ENCODE data around the gene AP3M1.

DNA sequence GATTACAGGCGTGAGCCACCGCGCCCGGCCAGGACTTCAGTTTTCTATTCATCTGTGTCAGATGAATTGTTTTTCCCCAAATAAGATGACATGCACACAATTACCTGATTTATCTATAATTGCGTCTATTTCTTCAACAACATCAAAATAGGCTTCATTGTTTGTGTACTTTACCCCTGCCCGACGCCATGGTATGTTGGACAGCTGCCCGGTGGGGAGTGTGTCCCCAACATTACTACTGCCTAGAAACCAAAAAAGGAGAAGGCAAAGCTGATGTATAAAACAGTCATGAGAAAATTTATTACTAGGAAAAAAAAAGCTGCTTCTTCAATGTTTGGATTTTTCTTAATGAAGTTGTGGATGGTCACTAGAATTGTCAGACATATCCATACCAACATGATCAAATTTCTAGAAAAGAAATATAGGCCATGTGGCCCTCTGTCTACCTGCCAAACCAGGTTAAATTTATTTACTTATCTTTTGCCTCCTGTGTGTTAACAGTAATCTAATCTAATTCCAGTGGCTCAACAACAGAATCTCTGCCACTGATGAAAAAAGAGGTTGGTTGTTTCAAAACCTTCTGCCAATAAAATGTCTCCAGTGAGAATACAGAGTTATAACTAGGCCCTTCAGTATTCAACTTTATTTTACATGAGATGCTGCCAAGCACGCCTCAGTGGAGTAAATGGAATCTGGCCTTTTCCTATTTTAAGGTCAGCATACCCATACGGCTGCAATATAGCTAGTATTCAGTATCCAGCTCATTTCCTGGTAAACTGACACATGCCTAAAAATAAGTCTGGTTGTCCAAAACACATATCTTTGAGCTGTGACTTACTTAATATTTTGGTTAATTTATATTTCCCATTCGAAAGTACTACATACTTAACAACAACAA lies 16.5 kb downstream of the AP3M1 start:
- TF ChIP-seq, protein P1, sequence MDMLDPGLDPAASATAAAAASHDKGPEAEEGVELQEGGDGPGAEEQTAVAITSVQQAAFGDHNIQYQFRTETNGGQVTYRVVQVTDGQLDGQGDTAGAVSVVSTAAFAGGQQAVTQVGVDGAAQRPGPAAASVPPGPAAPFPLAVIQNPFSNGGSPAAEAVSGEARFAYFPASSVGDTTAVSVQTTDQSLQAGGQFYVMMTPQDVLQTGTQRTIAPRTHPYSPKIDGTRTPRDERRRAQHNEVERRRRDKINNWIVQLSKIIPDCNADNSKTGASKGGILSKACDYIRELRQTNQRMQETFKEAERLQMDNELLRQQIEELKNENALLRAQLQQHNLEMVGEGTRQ (IDR thresholded peaks at IDR 0.05; ENCODE audit: borderline replicate concordance, low read depth, low read length): no peak
- TF ChIP-seq EZH2phosphoT487 (IDR thresholded peaks at IDR 0.05; ENCODE audit: borderline replicate concordance, low read depth) (no peak), EP300 (IDR thresholded peaks at IDR 0.05; ENCODE audit: borderline replicate concordance in 1 of 2, low read depth in 1 of 2, low read length in 1 of 2) (no peak), CHD2 (IDR thresholded peaks at IDR 0.05; ENCODE audit: low read length, partially characterized antibody) (no peak), TAF1 (IDR thresholded peaks at IDR 0.05; ENCODE audit: borderline replicate concordance, low read depth, low read length) (no peak), GATA2 (CRISPR knock-in tag; IDR thresholded peaks at IDR 0.05) (no peak), MXI1 (IDR thresholded peaks at IDR 0.05; ENCODE audit: low read depth, low read length) (no peak), MEF2A (IDR thresholded peaks at IDR 0.05; ENCODE audit: borderline replicate concordance, low read depth) (no peak), GABPA (IDR thresholded peaks at IDR 0.05; ENCODE audit: low read depth) (no peak)
- TF ChIP-seq, protein P2, sequence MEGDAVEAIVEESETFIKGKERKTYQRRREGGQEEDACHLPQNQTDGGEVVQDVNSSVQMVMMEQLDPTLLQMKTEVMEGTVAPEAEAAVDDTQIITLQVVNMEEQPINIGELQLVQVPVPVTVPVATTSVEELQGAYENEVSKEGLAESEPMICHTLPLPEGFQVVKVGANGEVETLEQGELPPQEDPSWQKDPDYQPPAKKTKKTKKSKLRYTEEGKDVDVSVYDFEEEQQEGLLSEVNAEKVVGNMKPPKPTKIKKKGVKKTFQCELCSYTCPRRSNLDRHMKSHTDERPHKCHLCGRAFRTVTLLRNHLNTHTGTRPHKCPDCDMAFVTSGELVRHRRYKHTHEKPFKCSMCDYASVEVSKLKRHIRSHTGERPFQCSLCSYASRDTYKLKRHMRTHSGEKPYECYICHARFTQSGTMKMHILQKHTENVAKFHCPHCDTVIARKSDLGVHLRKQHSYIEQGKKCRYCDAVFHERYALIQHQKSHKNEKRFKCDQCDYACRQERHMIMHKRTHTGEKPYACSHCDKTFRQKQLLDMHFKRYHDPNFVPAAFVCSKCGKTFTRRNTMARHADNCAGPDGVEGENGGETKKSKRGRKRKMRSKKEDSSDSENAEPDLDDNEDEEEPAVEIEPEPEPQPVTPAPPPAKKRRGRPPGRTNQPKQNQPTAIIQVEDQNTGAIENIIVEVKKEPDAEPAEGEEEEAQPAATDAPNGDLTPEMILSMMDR (IDR thresholded peaks at IDR 0.05): no peak
- TF ChIP-seq, protein P3, sequence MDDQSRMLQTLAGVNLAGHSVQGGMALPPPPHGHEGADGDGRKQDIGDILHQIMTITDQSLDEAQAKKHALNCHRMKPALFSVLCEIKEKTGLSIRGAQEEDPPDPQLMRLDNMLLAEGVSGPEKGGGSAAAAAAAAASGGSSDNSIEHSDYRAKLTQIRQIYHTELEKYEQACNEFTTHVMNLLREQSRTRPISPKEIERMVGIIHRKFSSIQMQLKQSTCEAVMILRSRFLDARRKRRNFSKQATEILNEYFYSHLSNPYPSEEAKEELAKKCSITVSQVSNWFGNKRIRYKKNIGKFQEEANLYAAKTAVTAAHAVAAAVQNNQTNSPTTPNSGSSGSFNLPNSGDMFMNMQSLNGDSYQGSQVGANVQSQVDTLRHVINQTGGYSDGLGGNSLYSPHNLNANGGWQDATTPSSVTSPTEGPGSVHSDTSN (IDR thresholded peaks at IDR 0.05): no peak
- TF ChIP-seq, protein P4, sequence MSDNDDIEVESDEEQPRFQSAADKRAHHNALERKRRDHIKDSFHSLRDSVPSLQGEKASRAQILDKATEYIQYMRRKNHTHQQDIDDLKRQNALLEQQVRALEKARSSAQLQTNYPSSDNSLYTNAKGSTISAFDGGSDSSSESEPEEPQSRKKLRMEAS (IDR thresholded peaks at IDR 0.05; ENCODE audit: low read depth): no peak
- TF ChIP-seq, protein P5, sequence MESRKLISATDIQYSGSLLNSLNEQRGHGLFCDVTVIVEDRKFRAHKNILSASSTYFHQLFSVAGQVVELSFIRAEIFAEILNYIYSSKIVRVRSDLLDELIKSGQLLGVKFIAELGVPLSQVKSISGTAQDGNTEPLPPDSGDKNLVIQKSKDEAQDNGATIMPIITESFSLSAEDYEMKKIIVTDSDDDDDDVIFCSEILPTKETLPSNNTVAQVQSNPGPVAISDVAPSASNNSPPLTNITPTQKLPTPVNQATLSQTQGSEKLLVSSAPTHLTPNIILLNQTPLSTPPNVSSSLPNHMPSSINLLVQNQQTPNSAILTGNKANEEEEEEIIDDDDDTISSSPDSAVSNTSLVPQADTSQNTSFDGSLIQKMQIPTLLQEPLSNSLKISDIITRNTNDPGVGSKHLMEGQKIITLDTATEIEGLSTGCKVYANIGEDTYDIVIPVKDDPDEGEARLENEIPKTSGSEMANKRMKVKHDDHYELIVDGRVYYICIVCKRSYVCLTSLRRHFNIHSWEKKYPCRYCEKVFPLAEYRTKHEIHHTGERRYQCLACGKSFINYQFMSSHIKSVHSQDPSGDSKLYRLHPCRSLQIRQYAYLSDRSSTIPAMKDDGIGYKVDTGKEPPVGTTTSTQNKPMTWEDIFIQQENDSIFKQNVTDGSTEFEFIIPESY (IDR thresholded peaks at IDR 0.05; ENCODE audit: borderline replicate concordance, low read depth): no peak
- TF ChIP-seq, protein P6, sequence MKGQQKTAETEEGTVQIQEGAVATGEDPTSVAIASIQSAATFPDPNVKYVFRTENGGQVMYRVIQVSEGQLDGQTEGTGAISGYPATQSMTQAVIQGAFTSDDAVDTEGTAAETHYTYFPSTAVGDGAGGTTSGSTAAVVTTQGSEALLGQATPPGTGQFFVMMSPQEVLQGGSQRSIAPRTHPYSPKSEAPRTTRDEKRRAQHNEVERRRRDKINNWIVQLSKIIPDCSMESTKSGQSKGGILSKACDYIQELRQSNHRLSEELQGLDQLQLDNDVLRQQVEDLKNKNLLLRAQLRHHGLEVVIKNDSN (IDR thresholded peaks at IDR 0.05; ENCODE audit: borderline replicate concordance, low read depth): no peak
